ENCODE results near the gene KLK7.

The KLK7 gene

DNA sequence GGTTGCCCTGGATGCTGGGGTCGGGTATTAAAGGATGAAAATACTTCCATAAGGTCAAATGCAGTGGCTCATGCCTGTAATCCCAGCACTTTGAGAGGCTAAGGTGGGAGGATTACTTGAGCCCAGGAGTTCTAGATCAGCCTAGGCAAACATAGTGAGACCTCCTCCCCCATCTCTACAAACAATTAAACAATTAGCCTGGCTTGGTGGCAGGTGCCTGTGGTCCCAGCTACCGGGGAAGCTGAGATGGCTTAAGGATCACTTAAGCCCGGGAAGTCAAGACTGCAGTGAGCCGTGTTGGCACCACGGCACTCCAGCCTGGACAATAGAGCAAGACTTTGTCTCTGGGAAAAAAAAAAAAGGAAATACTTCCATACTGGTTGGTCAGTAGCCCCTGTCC is 41.2 kb upstream of the KLK7 start:
- no peak overlapping the region for H3K4me3 ChIP-seq (ENCODE audit: low read length in 2 of 2)
- H3K9ac ChIP-seq (ENCODE audit: low read depth in 1 of 2, low read length in 2 of 2) = no peak overlapping the region
- no peaks in the 10 kb centered on the region for H3K4me1 ChIP-seq (ENCODE audit: control insufficient read depth in 2 of 2, insufficient read depth in 2 of 2, low read length in 2 of 2)
- H3K9me3 ChIP-seq (ENCODE audit: control insufficient read depth in 2 of 2, low read length in 2 of 2) = no peaks in the 10 kb centered on the region
- H3K27me3 ChIP-seq (ENCODE audit: control insufficient read depth in 2 of 2, insufficient read depth in 2 of 2, low read length in 2 of 2) = peaks cover 3 to 17% of the 10 kb centered on the region in 2 donors
- no peaks in the 10 kb centered on the region for H3K36me3 ChIP-seq (ENCODE audit: control insufficient read depth in 2 of 2, insufficient read depth in 2 of 2, low read length in 2 of 2)
- no peak overlapping the region for H3K27ac ChIP-seq (ENCODE audit: low read depth in 2 of 2, low read length in 2 of 2)

- Histone ChIP-seq H3K27ac (ENCODE audit: low read depth in 2 of 2, low read length in 2 of 2) (no peak overlapping the region), H3K27me3 (ENCODE audit: control insufficient read depth in 2 of 2, insufficient read depth in 2 of 2, low read length in 2 of 2) (peaks cover 6 to 18% of the 10 kb centered on the region in 2 donors), H3K9ac (ENCODE audit: low read depth in 1 of 2, low read length in 2 of 2) (no peak overlapping the region), H3K9me3 (ENCODE audit: control insufficient read depth in 2 of 2, low read length in 2 of 2) (no peaks in the 10 kb centered on the region), H3K4me1 (ENCODE audit: control insufficient read depth in 2 of 2, insufficient read depth in 2 of 2, low read length in 2 of 2) (peaks cover 0 to 3% of the 10 kb centered on the region in 2 donors), H3K36me3 (ENCODE audit: control insufficient read depth in 2 of 2, insufficient read depth in 2 of 2, low read length in 2 of 2) (no peaks in the 10 kb centered on the region), H3K4me3 (ENCODE audit: low read length in 2 of 2) (no peak overlapping the region)
Observed at GRCh38 chr19:51023946-51024345, 40.2 kb upstream of the KLK7 start.

DNA sequence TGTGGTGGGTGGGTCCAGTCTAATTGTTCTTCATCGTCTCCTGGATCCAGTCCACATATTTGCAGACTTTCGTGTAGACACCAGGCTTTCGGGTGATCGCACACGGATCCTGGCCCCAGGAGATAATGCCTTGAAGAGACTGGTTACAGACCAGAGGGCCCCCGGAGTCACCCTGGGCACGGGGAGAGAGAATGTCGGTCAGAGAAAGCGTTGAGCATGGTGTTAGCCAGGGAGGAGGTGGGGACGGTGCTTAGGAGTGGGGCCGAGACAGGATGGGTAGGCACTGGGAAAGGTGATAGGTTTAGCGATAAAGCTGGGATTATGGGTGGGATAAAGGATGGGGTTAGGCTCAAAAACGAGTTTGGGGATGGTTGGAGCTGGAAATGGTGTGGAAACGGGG is 38.8 kb upstream of the KLK7 start:
- no peak overlapping the region for H3K27ac ChIP-seq (ENCODE audit: low read depth in 2 of 2, low read length in 2 of 2)
- H3K4me1 ChIP-seq (ENCODE audit: control insufficient read depth in 2 of 2, insufficient read depth in 2 of 2, low read length in 2 of 2) = peaks cover 0 to 3% of the 10 kb centered on the region in 2 donors
- no peaks in the 10 kb centered on the region for H3K9me3 ChIP-seq (ENCODE audit: control insufficient read depth in 2 of 2, low read length in 2 of 2)
- no peaks in the 10 kb centered on the region for H3K36me3 ChIP-seq (ENCODE audit: control insufficient read depth in 2 of 2, insufficient read depth in 2 of 2, low read length in 2 of 2)
- peaks cover 8 to 21% of the 10 kb centered on the region in 2 donors for H3K27me3 ChIP-seq (ENCODE audit: control insufficient read depth in 2 of 2, insufficient read depth in 2 of 2, low read length in 2 of 2)
- H3K4me3 ChIP-seq (ENCODE audit: low read length in 2 of 2) = no peak overlapping the region
- H3K9ac ChIP-seq (ENCODE audit: low read depth in 1 of 2, low read length in 2 of 2) = no peak overlapping the region

DNA sequence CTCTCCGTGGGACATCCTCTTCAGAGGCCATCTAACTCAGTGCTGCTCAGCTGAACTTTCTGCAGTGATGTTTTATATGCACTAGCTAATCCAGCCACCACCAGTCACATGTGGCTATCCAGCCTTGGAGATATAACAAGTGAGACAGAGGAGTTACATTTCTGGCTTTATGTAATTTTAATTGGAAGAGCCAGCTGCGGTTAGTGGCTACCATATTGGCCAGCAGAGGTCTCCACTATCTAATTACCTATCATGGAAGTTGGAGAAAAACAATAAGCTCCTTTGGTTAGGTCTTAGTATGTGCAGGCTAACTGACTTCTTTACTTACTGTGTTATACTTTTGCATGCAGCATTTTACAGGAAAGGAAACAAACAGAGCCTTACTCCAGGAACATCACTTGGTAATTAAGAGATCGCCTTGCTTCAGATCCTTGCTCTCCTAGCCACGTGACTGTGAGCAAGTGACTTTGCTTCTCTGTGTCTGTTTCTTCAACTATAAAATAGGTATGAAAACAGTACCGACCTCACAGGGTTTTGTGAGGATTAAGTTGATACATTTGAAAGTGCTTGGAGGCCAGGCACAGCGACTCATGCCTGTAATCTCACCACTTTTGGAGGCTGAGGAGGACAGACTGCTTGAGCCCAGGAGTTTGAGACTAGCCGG is 37.4 kb upstream of the KLK7 start:
- peaks cover 0 to 3% of the 10 kb centered on the region in 2 donors for H3K4me1 ChIP-seq (ENCODE audit: control insufficient read depth in 2 of 2, insufficient read depth in 2 of 2, low read length in 2 of 2)
- no peaks in the 10 kb centered on the region for H3K36me3 ChIP-seq (ENCODE audit: control insufficient read depth in 2 of 2, insufficient read depth in 2 of 2, low read length in 2 of 2)
- no peak overlapping the region for H3K9ac ChIP-seq (ENCODE audit: low read depth in 1 of 2, low read length in 2 of 2)
- no peaks in the 10 kb centered on the region for H3K9me3 ChIP-seq (ENCODE audit: control insufficient read depth in 2 of 2, low read length in 2 of 2)
- no peak overlapping the region for H3K27ac ChIP-seq (ENCODE audit: low read depth in 2 of 2, low read length in 2 of 2)
- no peak overlapping the region for H3K4me3 ChIP-seq (ENCODE audit: low read length in 2 of 2)
- peaks cover 15 to 22% of the 10 kb centered on the region in 2 donors for H3K27me3 ChIP-seq (ENCODE audit: control insufficient read depth in 2 of 2, insufficient read depth in 2 of 2, low read length in 2 of 2)

GRCh38 chr19:51019544-51019925 is 35.8 kb upstream of the KLK7 start, which contains the start of gene KLK10:
Gene KLK10, minus strand, starts transcription at chr19:51019709. Its CDS starts 579 bp downstream, at chr19:51019130.
- Histone ChIP-seq H3K4me3 (ENCODE audit: low read length in 2 of 2) (peak within 1 kb of the TSS in 1 of 2 donors; percentile 30), H3K9ac (ENCODE audit: low read depth in 1 of 2, low read length in 2 of 2) (no peak within 1 kb of the TSS), H3K4me1 (ENCODE audit: control insufficient read depth in 2 of 2, insufficient read depth in 2 of 2, low read length in 2 of 2) (peaks cover 0 to 3% of the 10 kb centered on the region in 2 donors), H3K27me3 (ENCODE audit: control insufficient read depth in 2 of 2, insufficient read depth in 2 of 2, low read length in 2 of 2) (peaks cover 19 to 29% of the 10 kb centered on the region in 2 donors), H3K9me3 (ENCODE audit: control insufficient read depth in 2 of 2, low read length in 2 of 2) (no peaks in the 10 kb centered on the region), H3K36me3 (ENCODE audit: control insufficient read depth in 2 of 2, insufficient read depth in 2 of 2, low read length in 2 of 2) (no peaks in the 10 kb centered on the region), H3K27ac (ENCODE audit: low read depth in 2 of 2, low read length in 2 of 2) (no peak within 1 kb of the TSS)

GRCh38 chr19:51018745-51019543 is 35.2 kb upstream of the KLK7 start:
- no peaks in the 10 kb centered on the region for H3K9me3 ChIP-seq (ENCODE audit: control insufficient read depth in 2 of 2, low read length in 2 of 2)
- H3K27me3 ChIP-seq (ENCODE audit: control insufficient read depth in 2 of 2, insufficient read depth in 2 of 2, low read length in 2 of 2) = peaks cover 25 to 29% of the 10 kb centered on the region in 2 donors
- H3K4me3 ChIP-seq (ENCODE audit: low read length in 2 of 2) = peak overlapping the region in 1 of 2 donors; percentile 30
- H3K9ac ChIP-seq (ENCODE audit: low read depth in 1 of 2, low read length in 2 of 2) = no peak overlapping the region
- H3K36me3 ChIP-seq (ENCODE audit: control insufficient read depth in 2 of 2, insufficient read depth in 2 of 2, low read length in 2 of 2) = no peaks in the 10 kb centered on the region
- peaks cover 0 to 3% of the 10 kb centered on the region in 2 donors for H3K4me1 ChIP-seq (ENCODE audit: control insufficient read depth in 2 of 2, insufficient read depth in 2 of 2, low read length in 2 of 2)
- H3K27ac ChIP-seq (ENCODE audit: low read depth in 2 of 2, low read length in 2 of 2) = no peak overlapping the region

- Histone ChIP-seq H3K27me3 (ENCODE audit: control insufficient read depth in 2 of 2, insufficient read depth in 2 of 2, low read length in 2 of 2) (peaks cover 26 to 28% of the 10 kb centered on the region in 2 donors), H3K4me3 (ENCODE audit: low read length in 2 of 2) (no peak overlapping the region), H3K9ac (ENCODE audit: low read depth in 1 of 2, low read length in 2 of 2) (no peak overlapping the region), H3K9me3 (ENCODE audit: control insufficient read depth in 2 of 2, low read length in 2 of 2) (no peaks in the 10 kb centered on the region), H3K36me3 (ENCODE audit: control insufficient read depth in 2 of 2, insufficient read depth in 2 of 2, low read length in 2 of 2) (no peaks in the 10 kb centered on the region), H3K27ac (ENCODE audit: low read depth in 2 of 2, low read length in 2 of 2) (no peak overlapping the region), H3K4me1 (ENCODE audit: control insufficient read depth in 2 of 2, insufficient read depth in 2 of 2, low read length in 2 of 2) (peaks cover 0 to 3% of the 10 kb centered on the region in 2 donors)
Observed at GRCh38 chr19:51016798-51017683, 33.3 kb upstream of the KLK7 start.

DNA sequence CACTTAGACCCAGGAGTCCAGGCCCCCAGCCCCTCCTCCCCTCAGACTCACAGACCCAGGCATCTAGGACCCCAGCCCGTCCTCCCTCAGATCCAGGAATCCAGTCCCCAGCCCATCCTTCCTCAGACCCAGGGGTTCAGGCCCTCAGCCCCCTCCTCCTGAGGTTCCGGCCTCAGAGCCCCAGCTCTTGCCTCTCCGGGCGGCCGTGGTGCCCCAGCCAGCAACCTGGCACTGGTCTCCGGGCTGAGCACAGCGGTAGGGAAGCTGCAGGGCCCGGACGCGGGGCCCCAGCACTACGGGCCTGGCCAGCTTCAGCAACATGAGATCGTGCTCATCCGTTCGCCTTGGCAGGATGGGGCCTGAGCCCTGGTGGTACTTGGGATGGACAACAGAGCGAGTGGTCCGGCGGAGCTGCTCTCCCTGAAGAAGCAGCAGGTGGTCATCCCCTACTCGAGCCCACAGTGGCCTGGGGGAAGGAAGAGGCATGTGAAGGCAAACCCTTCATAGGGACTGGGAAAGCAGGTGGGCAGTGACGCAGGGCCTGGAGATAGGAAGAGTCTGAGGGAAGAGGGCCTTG is 32.1 kb upstream of the KLK7 start:
- Histone ChIP-seq H3K27ac (ENCODE audit: low read depth in 2 of 2, low read length in 2 of 2) (no peak overlapping the region), H3K4me3 (ENCODE audit: low read length in 2 of 2) (no peak overlapping the region), H3K27me3 (ENCODE audit: control insufficient read depth in 2 of 2, insufficient read depth in 2 of 2, low read length in 2 of 2) (peaks cover 26 to 29% of the 10 kb centered on the region in 2 donors), H3K9me3 (ENCODE audit: control insufficient read depth in 2 of 2, low read length in 2 of 2) (no peaks in the 10 kb centered on the region), H3K9ac (ENCODE audit: low read depth in 1 of 2, low read length in 2 of 2) (no peak overlapping the region), H3K4me1 (ENCODE audit: control insufficient read depth in 2 of 2, insufficient read depth in 2 of 2, low read length in 2 of 2) (peaks cover 0 to 3% of the 10 kb centered on the region in 2 donors), H3K36me3 (ENCODE audit: control insufficient read depth in 2 of 2, insufficient read depth in 2 of 2, low read length in 2 of 2) (no peaks in the 10 kb centered on the region)

GRCh38 chr19:51014242-51014641 is 30.5 kb upstream of the KLK7 start:
- H3K4me3 ChIP-seq (ENCODE audit: low read length in 2 of 2) = no peak overlapping the region
- no peaks in the 10 kb centered on the region for H3K36me3 ChIP-seq (ENCODE audit: control insufficient read depth in 2 of 2, insufficient read depth in 2 of 2, low read length in 2 of 2)
- peaks cover 23 to 26% of the 10 kb centered on the region in 2 donors for H3K27me3 ChIP-seq (ENCODE audit: control insufficient read depth in 2 of 2, insufficient read depth in 2 of 2, low read length in 2 of 2)

More at GRCh38 chr19:51014242-51014641, 30.5 kb upstream of the KLK7 start:
- no peak overlapping the region for H3K27ac ChIP-seq (ENCODE audit: low read depth in 2 of 2, low read length in 2 of 2)
- no peak overlapping the region for H3K9ac ChIP-seq (ENCODE audit: low read depth in 1 of 2, low read length in 2 of 2)
- peaks cover 0 to 3% of the 10 kb centered on the region in 2 donors for H3K4me1 ChIP-seq (ENCODE audit: control insufficient read depth in 2 of 2, insufficient read depth in 2 of 2, low read length in 2 of 2)
- no peaks in the 10 kb centered on the region for H3K9me3 ChIP-seq (ENCODE audit: control insufficient read depth in 2 of 2, low read length in 2 of 2)
